ENCODE data around the gene DONSON. TPM values are rescaled to one million over a fixed set of nuclear protein-coding genes. Genes with fewer than 3 reads are reported as not detected.

DONSON gene
- total RNA-seq, 2 experiments from 2014 or later: 39.6 to 41.5 TPM

Other genes with a start within 250 kb of the DONSON start
- 10 to 100 TPM; 11.3 to 11.8 TPM for gene IFNGR2, start 185.3 kb downstream of the DONSON start, total RNA-seq
- 10 to 100 TPM; 33.5 to 34.4 TPM for gene TMEM50B, start 108.7 kb downstream of the DONSON start, total RNA-seq
- under 1 TPM; 0.40 to 0.58 TPM for gene DNAJC28, start 97.0 kb downstream of the DONSON start, total RNA-seq
- gene GART, start 46.6 kb downstream of the DONSON start, total RNA-seq: 100 to 1,000 TPM; 123 to 124 TPM
- 100 to 1,000 TPM; 310 to 322 TPM for gene SON, start 45.6 kb downstream of the DONSON start, total RNA-seq
- 10 to 100 TPM; 34.5 to 38.4 TPM for gene CRYZL1, start 53.1 kb upstream of the DONSON start, total RNA-seq
- 1 to 10 TPM; 3.0 to 3.3 TPM for gene ITSN1, start 53.8 kb upstream of the DONSON start, total RNA-seq

Measured in activated CD4-positive, alpha-beta T cell treated with anti-CD3 and anti-CD28 coated beads, Interleukin-2, amount 10 ng/mL, durations not matched to agents 7 days and 5 days (primary cell).